HepG2 (cell line): ENCODE results near the gene TTPAL. TPM values are rescaled to one million over a fixed set of nuclear protein-coding genes. Genes with fewer than 3 reads are reported as not detected.

ENCODE experiments used
- HHEX ChIP-seq: IDR thresholded peaks from 2 replicates; pipeline ENCODE4 v1.6.1; 2016; ENCODE audit warnings: control low read depth
- HNF4A ChIP-seq: sonication (generic); formaldehyde crosslinking; IDR thresholded peaks from 2 replicates; pipeline ENCODE4 v1.4.0; 2020; ENCODE audit warnings: missing genetic modification reagents
- HNRNPH1 ChIP-seq: fragments of 200-400 bp; formaldehyde crosslinking; optimal IDR thresholded peaks from 2 replicates; pipeline ENCODE3; 2017; ENCODE audit warnings: mild to moderate bottlenecking, low read depth, low read length
- KLF11 ChIP-seq: IDR thresholded peaks from 2 replicates; pipeline ENCODE4 v1.6.1; 2016; ENCODE audit warnings: missing compliant biosample characterization
- KLF15 ChIP-seq: sonication (generic); formaldehyde crosslinking; IDR thresholded peaks from 2 replicates; pipeline ENCODE4 v1.8.1; 2023; ENCODE audit warnings: borderline replicate concordance, mild to moderate bottlenecking, inconsistent platforms, missing genetic modification reagents, mixed read lengths
- KLF9 ChIP-seq: IDR thresholded peaks from 2 replicates; pipeline ENCODE4 v1.6.1; 2016; ENCODE audit warnings: low read depth
- RFXAP ChIP-seq: sonication (generic); formaldehyde crosslinking; IDR thresholded peaks from 2 replicates; pipeline ENCODE4 v1.4.0; 2020; ENCODE audit warnings: missing genetic modification reagents, borderline replicate concordance
- SCMH1 ChIP-seq: sonication (generic); formaldehyde crosslinking; IDR thresholded peaks from 2 replicates; pipeline ENCODE4 v1.9.0; 2021; ENCODE audit warnings: missing genetic modification reagents, mild to moderate bottlenecking, borderline replicate concordance
- SP2 ChIP-seq: sonication (generic); formaldehyde crosslinking; IDR thresholded peaks from 2 replicates; pipeline ENCODE4 v1.5.1; 2020; ENCODE audit warnings: mild to moderate bottlenecking, missing genetic modification reagents
- U2AF1 ChIP-seq: fragments of 200-400 bp; formaldehyde crosslinking; optimal IDR thresholded peaks from 2 replicates; pipeline ENCODE3; 2017; ENCODE audit warnings: mild to moderate bottlenecking, low read depth, low read length
- XBP1 ChIP-seq: sonication (generic); formaldehyde crosslinking; IDR thresholded peaks from 2 replicates; pipeline ENCODE4 v1.5.0; 2020; ENCODE audit warnings: missing genetic modification reagents
- YEATS4 ChIP-seq: sonication (generic); formaldehyde crosslinking; IDR thresholded peaks from 2 replicates; pipeline ENCODE4 v1.4.0; 2020; ENCODE audit warnings: missing genetic modification reagents, borderline replicate concordance
- ZNF292 ChIP-seq: sonication (generic); formaldehyde crosslinking; IDR thresholded peaks from 2 replicates; pipeline ENCODE4 v1.8.1; 2022; ENCODE audit warnings: mild to moderate bottlenecking, low read depth, missing genetic modification reagents, borderline replicate concordance
- ZNF432 ChIP-seq: sonication (generic); formaldehyde crosslinking; IDR thresholded peaks from 2 replicates; pipeline ENCODE4 v1.5.0; 2020; ENCODE audit warnings: missing genetic modification reagents, mild to moderate bottlenecking, borderline replicate concordance
- ZNF468 ChIP-seq: sonication (generic); formaldehyde crosslinking; IDR thresholded peaks from 2 replicates; pipeline ENCODE4 v1.8.0; 2022; ENCODE audit warnings: mild to moderate bottlenecking, moderate library complexity, missing genetic modification reagents
- ZNF552 ChIP-seq: sonication (generic); formaldehyde crosslinking; IDR thresholded peaks from 2 replicates; pipeline ENCODE4 v1.9.0; 2022; ENCODE audit warnings: missing genetic modification reagents, mild to moderate bottlenecking, borderline replicate concordance
- ZNF788 ChIP-seq: sonication (generic); formaldehyde crosslinking; IDR thresholded peaks from 2 replicates; pipeline ENCODE4 v1.5.0; 2020; ENCODE audit warnings: mild to moderate bottlenecking, missing genetic modification reagents, borderline replicate concordance
- ZNF879 ChIP-seq: sonication (generic); formaldehyde crosslinking; IDR thresholded peaks from 2 replicates; pipeline ENCODE4 v1.8.1; 2023; ENCODE audit warnings: missing genetic modification reagents
- polyA plus RNA-seq, 8 experiments: library from polyadenylated mRNA; depleted of rRNA in 3 of 8; stranded (reverse) in 7 of 8; unstranded in 1 of 8; fragments of >200 nt; fragmentation: Illumina TruSeq in 4 of 8; extraction: Trizol in 4 of 8; gene quantifications; 2 replicates each; pipeline versions ENCODE4 v1.2.1 to v1.2.3, GENCODE V29; 2011 to 2016; ENCODE audit warnings: low read depth in 4 of 8, missing spikeins in 1 of 8, mixed read lengths in 1 of 8; ENCODE audit not compliant: insufficient read depth in 1 of 8
- total RNA-seq, 5 experiments: library from RNA; depleted of rRNA; stranded (reverse); fragments of >200 nt; fragmentation: Illumina TruSeq; extraction: Trizol; gene quantifications; 2 replicates each; pipeline ENCODE4 v1.2.3, GENCODE V29; 2016; ENCODE audit warnings: low read depth in 1 of 5
- TF ChIP-seq, protein P1 (sequence below): sonication (generic); formaldehyde crosslinking; IDR thresholded peaks from 2 replicates; pipeline ENCODE4 v1.5.1; 2020; ENCODE audit warnings: missing genetic modification reagents, mild to moderate bottlenecking, borderline replicate concordance
- TF ChIP-seq, protein P2 (sequence below), 2 experiments: sonication (generic) in 1 of 2; formaldehyde crosslinking in 1 of 2; IDR thresholded peaks; 2 replicates each; pipeline versions ENCODE4 v1.4.0 to v1.6.1; 2018 to 2020; ENCODE audit warnings: missing genetic modification reagents in 2 of 2, borderline replicate concordance in 1 of 2, low read depth in 1 of 2, mild to moderate bottlenecking in 1 of 2, missing biosample characterization in 1 of 2
- TF ChIP-seq, protein P3 (sequence below): sonication (generic); formaldehyde crosslinking; IDR thresholded peaks from 2 replicates; pipeline ENCODE4 v1.5.0; 2020; ENCODE audit warnings: mild to moderate bottlenecking, missing genetic modification reagents
- TF ChIP-seq, protein P4 (sequence below): sonication (generic); formaldehyde crosslinking; IDR thresholded peaks from 2 replicates; pipeline ENCODE4 v1.5.1; 2020; ENCODE audit warnings: missing genetic modification reagents, mild to moderate bottlenecking, borderline replicate concordance

Gene TTPAL
- total and polyA plus RNA-seq, 2 of the 13 experiments (the other 11 are each of a cell fraction or from before 2014, with no cell fraction given): 4.3 to 18.8 TPM

DNA sequence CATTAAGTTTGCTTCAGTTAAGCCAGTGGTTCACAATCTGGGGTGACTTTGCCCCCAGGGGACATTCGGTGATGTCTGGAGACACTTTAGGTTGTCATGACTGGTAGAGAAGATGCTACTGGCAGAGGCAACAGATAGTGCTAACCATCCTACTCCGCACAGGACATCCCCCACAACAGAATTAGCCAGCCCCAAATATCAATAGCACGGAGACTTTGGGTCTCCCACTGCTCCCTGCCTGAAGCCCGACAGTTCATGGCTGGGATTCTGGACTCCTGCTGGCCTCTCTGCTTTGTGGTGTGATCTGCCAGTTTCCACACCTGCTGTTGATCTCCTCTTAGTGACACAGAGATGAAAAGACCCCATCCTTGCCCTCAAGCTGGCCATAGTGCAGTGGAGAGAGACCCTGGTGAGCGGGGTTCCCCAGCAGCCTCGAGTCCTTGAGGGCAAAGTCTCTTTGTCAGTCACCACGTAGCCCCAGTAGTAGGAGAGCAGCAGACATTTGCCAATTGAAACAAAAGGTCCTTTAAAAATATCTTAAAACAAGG is 24.7 kb upstream of the TTPAL start (continued):
- TF ChIP-seq, protein P1, sequence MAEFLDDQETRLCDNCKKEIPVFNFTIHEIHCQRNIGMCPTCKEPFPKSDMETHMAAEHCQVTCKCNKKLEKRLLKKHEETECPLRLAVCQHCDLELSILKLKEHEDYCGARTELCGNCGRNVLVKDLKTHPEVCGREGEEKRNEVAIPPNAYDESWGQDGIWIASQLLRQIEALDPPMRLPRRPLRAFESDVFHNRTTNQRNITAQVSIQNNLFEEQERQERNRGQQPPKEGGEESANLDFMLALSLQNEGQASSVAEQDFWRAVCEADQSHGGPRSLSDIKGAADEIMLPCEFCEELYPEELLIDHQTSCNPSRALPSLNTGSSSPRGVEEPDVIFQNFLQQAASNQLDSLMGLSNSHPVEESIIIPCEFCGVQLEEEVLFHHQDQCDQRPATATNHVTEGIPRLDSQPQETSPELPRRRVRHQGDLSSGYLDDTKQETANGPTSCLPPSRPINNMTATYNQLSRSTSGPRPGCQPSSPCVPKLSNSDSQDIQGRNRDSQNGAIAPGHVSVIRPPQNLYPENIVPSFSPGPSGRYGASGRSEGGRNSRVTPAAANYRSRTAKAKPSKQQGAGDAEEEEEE (CRISPR knock-in tag): no peak
- TF ChIP-seq, protein P2, sequence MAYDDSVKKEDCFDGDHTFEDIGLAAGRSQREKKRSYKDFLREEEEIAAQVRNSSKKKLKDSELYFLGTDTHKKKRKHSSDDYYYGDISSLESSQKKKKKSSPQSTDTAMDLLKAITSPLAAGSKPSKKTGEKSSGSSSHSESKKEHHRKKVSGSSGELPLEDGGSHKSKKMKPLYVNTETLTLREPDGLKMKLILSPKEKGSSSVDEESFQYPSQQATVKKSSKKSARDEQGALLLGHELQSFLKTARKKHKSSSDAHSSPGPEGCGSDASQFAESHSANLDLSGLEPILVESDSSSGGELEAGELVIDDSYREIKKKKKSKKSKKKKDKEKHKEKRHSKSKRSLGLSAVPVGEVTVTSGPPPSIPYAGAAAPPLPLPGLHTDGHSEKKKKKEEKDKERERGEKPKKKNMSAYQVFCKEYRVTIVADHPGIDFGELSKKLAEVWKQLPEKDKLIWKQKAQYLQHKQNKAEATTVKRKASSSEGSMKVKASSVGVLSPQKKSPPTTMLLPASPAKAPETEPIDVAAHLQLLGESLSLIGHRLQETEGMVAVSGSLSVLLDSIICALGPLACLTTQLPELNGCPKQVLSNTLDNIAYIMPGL (CRISPR knock-in tag; IDR thresholded peaks at IDR 0.05; ENCODE audit: borderline replicate concordance in 1 of 2, low read depth in 1 of 2): no peak
- TF ChIP-seq RFXAP (CRISPR knock-in tag): no peak
- no peak for TF ChIP-seq ZNF879 (CRISPR knock-in tag)
- TF ChIP-seq, protein P3, sequence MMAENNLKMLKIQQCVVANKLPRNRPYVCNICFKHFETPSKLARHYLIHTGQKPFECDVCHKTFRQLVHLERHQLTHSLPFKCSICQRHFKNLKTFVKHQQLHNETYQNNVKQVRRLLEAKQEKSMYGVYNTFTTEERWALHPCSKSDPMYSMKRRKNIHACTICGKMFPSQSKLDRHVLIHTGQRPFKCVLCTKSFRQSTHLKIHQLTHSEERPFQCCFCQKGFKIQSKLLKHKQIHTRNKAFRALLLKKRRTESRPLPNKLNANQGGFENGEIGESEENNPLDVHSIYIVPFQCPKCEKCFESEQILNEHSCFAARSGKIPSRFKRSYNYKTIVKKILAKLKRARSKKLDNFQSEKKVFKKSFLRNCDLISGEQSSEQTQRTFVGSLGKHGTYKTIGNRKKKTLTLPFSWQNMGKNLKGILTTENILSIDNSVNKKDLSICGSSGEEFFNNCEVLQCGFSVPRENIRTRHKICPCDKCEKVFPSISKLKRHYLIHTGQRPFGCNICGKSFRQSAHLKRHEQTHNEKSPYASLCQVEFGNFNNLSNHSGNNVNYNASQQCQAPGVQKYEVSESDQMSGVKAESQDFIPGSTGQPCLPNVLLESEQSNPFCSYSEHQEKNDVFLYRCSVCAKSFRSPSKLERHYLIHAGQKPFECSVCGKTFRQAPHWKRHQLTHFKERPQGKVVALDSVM (CRISPR knock-in tag): 0 out of 2 replicates have a peak, but pooled peaks have one; percentile 39
- no peak for TF ChIP-seq ZNF788 (CRISPR knock-in tag)
- TF ChIP-seq HNF4A (CRISPR knock-in tag): peak; percentile 74
- no peak for TF ChIP-seq ZNF432 (CRISPR knock-in tag)
- no peak for TF ChIP-seq SP2
- 0 out of 2 replicates have a peak, but pooled peaks have one; percentile 20 for TF ChIP-seq YEATS4 (CRISPR knock-in tag)
- no peak for TF ChIP-seq KLF11 (CRISPR knock-in tag)
- TF ChIP-seq HNRNPH1: no peak
- no peak; the same call in 1 of the 2 replicates for TF ChIP-seq ZNF468 (CRISPR knock-in tag)
- no peak for TF ChIP-seq HHEX (CRISPR knock-in tag)
- TF ChIP-seq, protein P4, sequence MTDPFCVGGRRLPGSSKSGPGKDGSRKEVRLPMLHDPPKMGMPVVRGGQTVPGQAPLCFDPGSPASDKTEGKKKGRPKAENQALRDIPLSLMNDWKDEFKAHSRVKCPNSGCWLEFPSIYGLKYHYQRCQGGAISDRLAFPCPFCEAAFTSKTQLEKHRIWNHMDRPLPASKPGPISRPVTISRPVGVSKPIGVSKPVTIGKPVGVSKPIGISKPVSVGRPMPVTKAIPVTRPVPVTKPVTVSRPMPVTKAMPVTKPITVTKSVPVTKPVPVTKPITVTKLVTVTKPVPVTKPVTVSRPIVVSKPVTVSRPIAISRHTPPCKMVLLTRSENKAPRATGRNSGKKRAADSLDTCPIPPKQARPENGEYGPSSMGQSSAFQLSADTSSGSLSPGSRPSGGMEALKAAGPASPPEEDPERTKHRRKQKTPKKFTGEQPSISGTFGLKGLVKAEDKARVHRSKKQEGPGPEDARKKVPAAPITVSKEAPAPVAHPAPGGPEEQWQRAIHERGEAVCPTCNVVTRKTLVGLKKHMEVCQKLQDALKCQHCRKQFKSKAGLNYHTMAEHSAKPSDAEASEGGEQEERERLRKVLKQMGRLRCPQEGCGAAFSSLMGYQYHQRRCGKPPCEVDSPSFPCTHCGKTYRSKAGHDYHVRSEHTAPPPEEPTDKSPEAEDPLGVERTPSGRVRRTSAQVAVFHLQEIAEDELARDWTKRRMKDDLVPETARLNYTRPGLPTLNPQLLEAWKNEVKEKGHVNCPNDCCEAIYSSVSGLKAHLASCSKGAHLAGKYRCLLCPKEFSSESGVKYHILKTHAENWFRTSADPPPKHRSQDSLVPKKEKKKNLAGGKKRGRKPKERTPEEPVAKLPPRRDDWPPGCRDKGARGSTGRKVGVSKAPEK: 0 out of 2 replicates have a peak, but pooled peaks have one; percentile 25
- TF ChIP-seq KLF15: no peak
- no peak for TF ChIP-seq ZNF552 (CRISPR knock-in tag)
- TF ChIP-seq KLF9 (CRISPR knock-in tag): no peak
- no peak for TF ChIP-seq XBP1 (CRISPR knock-in tag)
- no peak for TF ChIP-seq U2AF1
- no peak for TF ChIP-seq SCMH1 (CRISPR knock-in tag)
- 0 out of 2 replicates have a peak, but pooled peaks have one; percentile 48 for TF ChIP-seq ZNF292 (CRISPR knock-in tag)
